ENCODE results near the gene TRAPPC11. TPM values are rescaled to one million over a fixed set of nuclear protein-coding genes. Genes with fewer than 3 reads are reported as not detected.

TRAPPC11 gene
- total RNA-seq, 1 donor from 2014 or later = 26.3 TPM

DNA sequence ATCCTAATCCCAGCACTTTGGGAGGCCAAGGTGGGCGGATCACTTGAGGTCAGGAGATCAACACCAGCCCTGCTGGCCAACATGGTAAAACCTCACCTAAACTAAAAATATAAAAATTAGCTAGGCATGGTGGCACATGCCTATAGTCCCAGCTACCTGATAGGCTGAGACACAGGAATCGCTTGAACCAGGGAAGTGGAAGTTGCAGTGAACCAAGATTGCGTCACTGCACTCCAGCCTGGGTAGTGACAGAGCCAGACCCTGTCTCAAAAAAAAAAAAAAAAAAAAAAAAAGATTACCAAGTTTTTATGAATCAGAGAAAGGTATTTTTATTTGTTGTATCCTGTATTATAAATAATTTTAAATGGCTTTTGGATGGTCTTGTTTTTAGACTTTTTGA is 15.1 kb downstream of the TRAPPC11 start:
- H3K4me3 Mint-ChIP-seq (ENCODE audit: unreplicated experiment) = no peak overlapping the region
- no peak for TF ChIP-seq CTCF (IDR thresholded peaks at IDR 0.05)
- no peaks in the 10 kb centered on the region for H3K4me1 Mint-ChIP-seq (ENCODE audit: low read depth)
- DNase-seq (ENCODE audit: low spot score) = no peak
- H3K36me3 Mint-ChIP-seq (ENCODE audit: low read depth) = peaks cover 10% of the 10 kb centered on the region
- H3K27ac Mint-ChIP-seq (ENCODE audit: unreplicated experiment) = no peak overlapping the region
- no peaks in the 10 kb centered on the region for H3K27me3 Mint-ChIP-seq (ENCODE audit: low read depth)
- no peaks in the 10 kb centered on the region for H3K9me3 Mint-ChIP-seq (ENCODE audit: low read depth)

DNA sequence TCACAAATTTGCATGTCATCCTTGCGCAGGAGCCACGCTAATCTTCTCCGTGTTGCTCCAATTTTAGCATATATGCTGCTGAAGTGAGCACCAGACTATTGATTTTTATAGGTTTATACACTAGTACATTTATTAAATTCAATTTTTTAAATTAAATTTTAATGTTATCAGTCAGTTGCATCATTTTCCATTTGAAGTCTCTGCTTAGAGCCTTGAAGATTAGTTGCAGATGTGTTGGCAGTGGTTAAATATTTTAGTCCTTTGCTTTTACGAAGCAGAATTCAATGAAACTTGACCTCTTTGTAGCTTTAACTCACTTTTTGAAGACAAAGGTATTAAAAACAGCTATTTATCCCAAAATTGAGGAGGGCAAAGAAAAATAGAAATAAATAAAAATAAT is 16.5 kb downstream of the TRAPPC11 start:
- no peaks in the 10 kb centered on the region for H3K27me3 Mint-ChIP-seq (ENCODE audit: low read depth)
- H3K36me3 Mint-ChIP-seq (ENCODE audit: low read depth) = peaks cover 9% of the 10 kb centered on the region
- no peak overlapping the region for H3K4me3 Mint-ChIP-seq (ENCODE audit: unreplicated experiment)
- no peak for TF ChIP-seq CTCF (IDR thresholded peaks at IDR 0.05)
- H3K27ac Mint-ChIP-seq (ENCODE audit: unreplicated experiment) = no peak overlapping the region
- H3K9me3 Mint-ChIP-seq (ENCODE audit: low read depth) = no peaks in the 10 kb centered on the region
- no peaks in the 10 kb centered on the region for H3K4me1 Mint-ChIP-seq (ENCODE audit: low read depth)
- DNase-seq (ENCODE audit: low spot score) = no peak

DNA sequence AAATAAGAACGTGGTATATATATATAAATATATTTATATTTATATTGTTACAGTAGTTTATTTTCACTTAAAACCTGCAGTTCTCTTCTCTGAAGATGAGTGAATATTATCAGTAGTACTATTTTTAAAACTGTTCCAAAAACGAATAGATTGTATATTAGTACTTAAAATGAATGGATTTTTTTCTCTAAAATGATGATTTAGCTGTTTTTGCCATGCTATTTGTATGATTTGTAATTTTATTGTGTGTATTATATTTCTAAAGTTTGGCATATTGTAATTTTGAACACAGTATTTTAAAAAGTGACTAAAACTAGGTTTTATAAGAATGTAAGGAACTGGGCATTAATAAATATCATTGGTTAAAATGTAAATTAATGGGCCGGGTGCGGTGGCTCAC is 22.0 kb downstream of the TRAPPC11 start:
- H3K9me3 Mint-ChIP-seq (ENCODE audit: low read depth) = no peaks in the 10 kb centered on the region
- H3K27ac Mint-ChIP-seq (ENCODE audit: unreplicated experiment) = no peak overlapping the region
- TF ChIP-seq CTCF (IDR thresholded peaks at IDR 0.05) = no peak
- H3K36me3 Mint-ChIP-seq (ENCODE audit: low read depth) = peaks cover 14% of the 10 kb centered on the region
- H3K4me1 Mint-ChIP-seq (ENCODE audit: low read depth) = no peaks in the 10 kb centered on the region
- H3K4me3 Mint-ChIP-seq (ENCODE audit: unreplicated experiment) = no peak overlapping the region
- H3K27me3 Mint-ChIP-seq (ENCODE audit: low read depth) = no peaks in the 10 kb centered on the region
- no peak for DNase-seq (ENCODE audit: low spot score)

DNA sequence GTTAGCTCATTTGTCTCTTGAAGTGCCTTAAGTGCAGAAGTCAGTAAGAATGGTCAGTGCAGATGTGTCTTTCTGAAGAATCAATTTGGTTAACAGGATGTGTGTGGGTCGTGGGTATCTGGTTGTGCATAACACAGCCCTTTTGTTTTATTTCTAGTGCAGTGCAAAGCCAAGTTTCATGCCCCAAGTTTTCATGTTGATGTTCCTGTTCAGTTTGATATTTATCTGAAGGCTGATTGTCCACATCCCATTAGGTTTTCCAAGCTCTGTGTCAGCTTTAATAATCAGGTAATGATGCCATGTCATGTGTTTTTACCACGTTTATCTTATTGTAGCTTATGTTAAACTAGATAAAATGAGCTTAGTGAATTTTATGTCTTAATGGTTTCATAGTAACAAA is 27.4 kb downstream of the TRAPPC11 start:
- Mint-ChIP-seq H3K27me3 (ENCODE audit: low read depth) (no peaks in the 10 kb centered on the region), H3K4me1 (ENCODE audit: low read depth) (no peaks in the 10 kb centered on the region), H3K36me3 (ENCODE audit: low read depth) (peaks cover 21% of the 10 kb centered on the region), H3K27ac (ENCODE audit: unreplicated experiment) (no peak overlapping the region), H3K9me3 (ENCODE audit: low read depth) (no peaks in the 10 kb centered on the region), H3K4me3 (ENCODE audit: unreplicated experiment) (no peak overlapping the region)
- no peak for TF ChIP-seq CTCF (IDR thresholded peaks at IDR 0.05)
- DNase-seq (ENCODE audit: low spot score) = no peak

DNA sequence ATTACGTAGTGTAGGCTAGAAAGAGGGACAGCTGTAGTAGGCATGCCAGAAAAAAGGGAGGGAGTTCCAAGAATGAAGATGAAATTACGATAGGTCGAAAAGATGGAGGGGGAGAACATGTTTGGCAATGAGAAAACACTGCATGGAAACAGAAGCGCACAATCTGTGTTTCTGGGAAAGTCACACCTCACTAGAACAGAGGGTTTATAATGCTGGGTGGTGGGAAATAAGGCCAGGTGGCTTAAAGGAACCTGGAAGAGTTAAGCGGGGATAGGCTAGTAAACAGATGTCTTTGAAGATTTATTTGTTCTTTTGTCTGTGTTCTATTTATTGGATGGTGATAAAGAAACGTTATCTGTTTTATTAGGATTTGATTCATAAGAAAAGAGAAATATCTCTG is 29.1 kb downstream of the TRAPPC11 start:
- Mint-ChIP-seq H3K27ac (ENCODE audit: unreplicated experiment) (no peak overlapping the region), H3K36me3 (ENCODE audit: low read depth) (peaks cover 28% of the 10 kb centered on the region), H3K9me3 (ENCODE audit: low read depth) (no peaks in the 10 kb centered on the region), H3K4me3 (ENCODE audit: unreplicated experiment) (no peak overlapping the region), H3K27me3 (ENCODE audit: low read depth) (no peaks in the 10 kb centered on the region), H3K4me1 (ENCODE audit: low read depth) (no peaks in the 10 kb centered on the region)
- no peak for DNase-seq (ENCODE audit: low spot score)
- TF ChIP-seq CTCF (IDR thresholded peaks at IDR 0.05) = no peak
